Neural cell (in vitro differentiated cells): ENCODE data around the gene SSTR5. TPM values are rescaled to one million over a fixed set of nuclear protein-coding genes. Genes with fewer than 3 reads are reported as not detected.

ENCODE experiments used
- H2AFZ ChIP-seq: fragments of 200-600, 300-800 bp; sonication (generic), shearing (Covaris generic); 2 replicates; pipeline ENCODE4 v1.6.0; 2014; ENCODE audit warnings: low read depth, mild to moderate bottlenecking, antibody characterized with exemption, low read length, moderate library complexity
- H3F3A ChIP-seq: fragments of 200-600 bp; shearing (Covaris generic); 2 replicates; pipeline ENCODE4 v1.6.1; 2016; ENCODE audit warnings: mild to moderate bottlenecking, moderate library complexity, mixed read lengths, antibody characterized with exemption, low read length; ENCODE audit not compliant: insufficient read depth, poor library complexity, severe bottlenecking
- H3K27ac ChIP-seq: fragments of 200-600, 300-800 bp; sonication (generic), shearing (Covaris generic); 2 replicates; pipeline ENCODE4 v1.5.1; 2014; ENCODE audit warnings: mild to moderate bottlenecking, low read length, moderate library complexity
- H3K27me3 ChIP-seq: fragments of 300-800, 200-600 bp; sonication (generic), shearing (Covaris generic); 2 replicates; pipeline ENCODE4 v1.6.0; 2014; ENCODE audit warnings: mild to moderate bottlenecking, low read depth, low read length, moderate library complexity; ENCODE audit not compliant: insufficient read depth
- H3K36me3 ChIP-seq: fragments of 300-800, 200-600 bp; sonication (generic), shearing (Covaris generic); 2 replicates; pipeline ENCODE4 v1.5.1; 2014; ENCODE audit warnings: mild to moderate bottlenecking, antibody characterized with exemption, low read length, moderate library complexity; ENCODE audit not compliant: insufficient read depth
- H3K4me2 ChIP-seq: fragments of 300-800, 200-600 bp; sonication (generic), shearing (Covaris generic); 2 replicates; pipeline ENCODE4 v1.6.0; 2014; ENCODE audit warnings: mild to moderate bottlenecking, low read length
- H3K4me3 ChIP-seq: fragments of 300-800, 200-600 bp; sonication (generic), shearing (Covaris generic); 2 replicates; pipeline ENCODE4 v1.5.1; 2014; ENCODE audit warnings: mild to moderate bottlenecking, low read length, moderate library complexity
- H3K79me2 ChIP-seq: fragments of 200-600 bp; shearing (Covaris generic); replicated peaks from 2 replicates; pipeline ENCODE4 v1.6.0; 2014; ENCODE audit warnings: mild to moderate bottlenecking, low read length, moderate library complexity; ENCODE audit not compliant: insufficient read depth
- H3K9ac ChIP-seq: fragments of 300-800, 200-600 bp; sonication (generic), shearing (Covaris generic); 2 replicates; pipeline ENCODE4 v1.6.1; 2016; ENCODE audit warnings: mild to moderate bottlenecking, low read length, mixed read lengths
- H3K9me2 ChIP-seq: fragments of 200-600 bp; shearing (Covaris generic); 2 replicates; pipeline ENCODE4 v1.6.1; 2016; ENCODE audit warnings: mild to moderate bottlenecking, low read length, mixed read lengths; ENCODE audit not compliant: insufficient read depth
- H3K9me3 ChIP-seq: fragments of 200-600, 300-800 bp; sonication (generic), shearing (Covaris generic); 2 replicates; pipeline ENCODE4 v1.6.1; 2016; ENCODE audit warnings: mild to moderate bottlenecking, mixed run types, low read length, moderate library complexity, mixed read lengths
- H4K20me1 ChIP-seq: fragments of 200-600 bp; shearing (Covaris generic); 2 replicates; pipeline ENCODE4 v1.6.1; 2016; ENCODE audit warnings: mild to moderate bottlenecking, mixed run types; ENCODE audit not compliant: insufficient read depth
- CTCF ChIP-seq: fragments of 450-650 bp; IDR thresholded peaks from 2 replicates; pipeline ENCODE4 v1.5.1; 2014; ENCODE audit warnings: antibody characterized with exemption, mild to moderate bottlenecking, moderate library complexity; ENCODE audit not compliant: poor library complexity, severe bottlenecking
- EP300 ChIP-seq: fragments of 450-650 bp; conservative IDR thresholded peaks from 2 replicates; pipeline ENCODE4 v1.6.1; 2014; ENCODE audit warnings: antibody characterized with exemption, mild to moderate bottlenecking, moderate library complexity; ENCODE audit not compliant: poor library complexity, severe bottlenecking
- EZH2 ChIP-seq: fragments of 200-600, 300-800 bp; shearing (Covaris generic), sonication (generic); IDR thresholded peaks from 2 replicates; pipeline ENCODE4 v1.6.1; 2014; ENCODE audit warnings: antibody characterized with exemption, low read length, borderline replicate concordance, mild to moderate bottlenecking; ENCODE audit not compliant: insufficient read depth, poor library complexity, severe bottlenecking
- MXI1 ChIP-seq: fragments of 450-650 bp; conservative IDR thresholded peaks from 2 replicates; pipeline ENCODE4 v1.6.1; 2014; ENCODE audit warnings: antibody characterized with exemption, mild to moderate bottlenecking; ENCODE audit not compliant: poor library complexity, severe bottlenecking
- POLR2AphosphoS5 ChIP-seq: IDR thresholded peaks from 2 replicates; pipeline ENCODE4 v1.6.1; 2012
- RAD21 ChIP-seq: fragments of 450-650 bp; conservative IDR thresholded peaks from 2 replicates; pipeline ENCODE4 v1.6.1; 2014; ENCODE audit warnings: antibody characterized with exemption, mild to moderate bottlenecking, moderate library complexity
- REST ChIP-seq: IDR thresholded peaks from 2 replicates; pipeline ENCODE4 v1.6.1; 2012; ENCODE audit warnings: borderline replicate concordance
- SMC3 ChIP-seq: fragments of 450-650 bp; conservative IDR thresholded peaks from 2 replicates; pipeline ENCODE4 v1.6.1; 2014; ENCODE audit warnings: antibody characterized with exemption, mild to moderate bottlenecking, moderate library complexity; ENCODE audit not compliant: poor library complexity
- TAF1 ChIP-seq: IDR thresholded peaks from 2 replicates; pipeline ENCODE4 v1.6.1; 2012; ENCODE audit warnings: low read depth
- polyA plus RNA-seq: library from polyadenylated mRNA; depleted of rRNA; stranded (reverse); fragments of >200 nt; gene quantifications from 2 replicates; pipeline ENCODE4 v1.2.3, GENCODE V29; 2014

Gene SSTR5
- polyA plus RNA-seq, 1 donor from 2014 or later = not detected

GRCh38 chr16:1096169-1097082 is 23.9 kb downstream of the SSTR5 start, which contains the start of gene C1QTNF8:
C1QTNF8 (minus strand) TSS chr16:1096244; CDS start chr16:1094922, 1,322 bp downstream.
- Histone ChIP-seq H3K9ac (no peak within 1 kb of the TSS), H4K20me1 (no peaks in the 10 kb centered on the region), H3K4me2 (no peak within 1 kb of the TSS), H3K4me3 (no peak within 1 kb of the TSS), H3K9me2 (no peaks in the 10 kb centered on the region), H3K27ac (no peak within 1 kb of the TSS), H3K79me2 (no peaks in the 10 kb centered on the region), H3K9me3 (no peaks in the 10 kb centered on the region), H3K36me3 (no peaks in the 10 kb centered on the region), H2AFZ (no peak within 1 kb of the TSS), H3F3A (no peaks in the 10 kb centered on the region), H3K27me3 (no peaks in the 10 kb centered on the region)
- TF ChIP-seq SMC3 (no peak), TAF1 (no peak), REST (no peak), EP300 (no peak), CTCF (no peak), EZH2 (no peak), MXI1 (no peak), RAD21 (no peak), POLR2AphosphoS5 (no peak)

- Histone ChIP-seq H3K27me3 (no peaks in the 10 kb centered on the region), H4K20me1 (no peaks in the 10 kb centered on the region), H3K79me2 (no peaks in the 10 kb centered on the region), H3K27ac (no peak overlapping the region), H3K36me3 (no peaks in the 10 kb centered on the region), H3K9me3 (no peaks in the 10 kb centered on the region), H2AFZ (no peak overlapping the region), H3K9me2 (no peaks in the 10 kb centered on the region), H3K4me2 (no peak overlapping the region), H3K4me3 (no peak overlapping the region), H3F3A (no peaks in the 10 kb centered on the region), H3K9ac (no peak overlapping the region)
- TF ChIP-seq RAD21 = no peak
- TF ChIP-seq REST = no peak
- no peak for TF ChIP-seq EP300
- TF ChIP-seq TAF1 = no peak
- TF ChIP-seq POLR2AphosphoS5 = no peak
- no peak for TF ChIP-seq SMC3
- TF ChIP-seq EZH2 = no peak
- TF ChIP-seq MXI1 = no peak
- TF ChIP-seq CTCF = no peak
Observed at GRCh38 chr16:1097156-1097555, 24.6 kb downstream of the SSTR5 start.
